Subcutaneous abdominal adipose tissue (tissue), 5 donors: Measurements from ENCODE around the gene PRCC.

Source experiments
- H3K27ac ChIP-seq: one replicate; pipeline ENCODE4 v1.7.0; 2013; ENCODE audit warnings: low read depth, mild to moderate bottlenecking, inconsistent platforms, low read length, moderate library complexity
- H3K27me3 ChIP-seq, 5 donors: one replicate each; pipeline ENCODE4 v1.7.0; 2013; ENCODE audit warnings: low read length in 5 of 5, inconsistent platforms in 1 of 5; ENCODE audit not compliant: control insufficient read depth in 5 of 5, insufficient read depth in 4 of 5
- H3K36me3 ChIP-seq, 5 donors: one replicate each; pipeline ENCODE4 v1.7.0; 2013; ENCODE audit warnings: low read length in 5 of 5; ENCODE audit not compliant: control insufficient read depth in 5 of 5, insufficient read depth in 5 of 5
- H3K4me1 ChIP-seq, 5 donors: one replicate each; pipeline ENCODE4 v1.7.0; 2013; ENCODE audit warnings: low read length in 5 of 5, mild to moderate bottlenecking in 3 of 5, moderate library complexity in 1 of 5; ENCODE audit not compliant: control insufficient read depth in 5 of 5, insufficient read depth in 5 of 5
- H3K4me3 ChIP-seq, 5 donors: one replicate each; pipeline ENCODE4 v1.7.0; 2013; ENCODE audit warnings: low read length in 5 of 5, low read depth in 1 of 5
- H3K9ac ChIP-seq, 5 donors: one replicate each; pipeline ENCODE4 v1.7.0; 2013; ENCODE audit warnings: low read length in 5 of 5, mild to moderate bottlenecking in 4 of 5, moderate library complexity in 3 of 5
- H3K9me3 ChIP-seq, 5 donors: one replicate each; pipeline ENCODE4 v1.7.0; 2013; ENCODE audit warnings: low read length in 5 of 5; ENCODE audit not compliant: control insufficient read depth in 5 of 5
- donor health status: healthy.
- donor health status: healthy.
- donor health status: healthy.
- donor health status: healthy.
- donor health status: healthy.

The PRCC gene

DNA sequence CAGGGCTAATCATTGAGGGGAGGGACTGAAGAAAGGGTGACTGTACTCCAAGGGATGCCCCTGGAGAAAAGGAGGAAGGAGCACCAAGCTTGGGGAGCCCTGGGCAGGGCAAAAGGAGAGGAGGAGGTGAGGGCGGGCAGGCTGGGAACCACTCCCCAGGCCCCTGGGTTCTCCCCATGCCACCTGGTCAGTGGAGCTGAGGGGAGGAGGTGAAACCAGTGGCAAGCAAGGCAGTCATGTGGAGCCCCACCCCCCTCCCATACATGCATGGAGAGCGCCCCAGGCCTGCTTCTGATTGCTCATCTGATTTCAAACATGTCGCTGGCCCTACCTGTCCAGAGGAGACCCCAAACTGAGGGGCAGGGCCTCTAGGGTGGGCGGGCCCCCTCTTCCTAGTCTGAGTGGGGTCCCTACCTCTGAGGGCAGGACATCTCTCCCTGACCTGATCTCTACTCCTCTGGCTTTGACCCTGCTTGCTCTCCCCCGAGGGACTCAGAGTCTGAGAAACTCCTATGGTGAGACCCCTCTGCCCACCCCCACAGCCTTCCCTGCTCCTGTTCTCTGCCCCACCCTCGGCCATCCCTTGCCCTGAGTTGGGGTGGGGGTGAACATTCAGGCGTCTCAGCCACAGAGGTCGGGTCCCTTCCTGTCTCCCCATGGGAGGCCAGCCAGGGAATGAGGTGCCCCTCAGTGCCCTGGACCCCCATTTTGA, 73.0 kb downstream of the PRCC start:
- H3K9ac ChIP-seq = no peak overlapping the region
- H3K9me3 ChIP-seq = no peaks in the 10 kb centered on the region
- H3K36me3 ChIP-seq = no peaks in the 10 kb centered on the region
- H3K4me3 ChIP-seq = no peak overlapping the region
- no peak overlapping the region for H3K27ac ChIP-seq
- H3K4me1 ChIP-seq = peaks cover 0 to 8% (median 5%) of the 10 kb centered on the region in 5 donors
- H3K27me3 ChIP-seq = peaks cover 15 to 60% (median 32%) of the 10 kb centered on the region in 5 donors

DNA sequence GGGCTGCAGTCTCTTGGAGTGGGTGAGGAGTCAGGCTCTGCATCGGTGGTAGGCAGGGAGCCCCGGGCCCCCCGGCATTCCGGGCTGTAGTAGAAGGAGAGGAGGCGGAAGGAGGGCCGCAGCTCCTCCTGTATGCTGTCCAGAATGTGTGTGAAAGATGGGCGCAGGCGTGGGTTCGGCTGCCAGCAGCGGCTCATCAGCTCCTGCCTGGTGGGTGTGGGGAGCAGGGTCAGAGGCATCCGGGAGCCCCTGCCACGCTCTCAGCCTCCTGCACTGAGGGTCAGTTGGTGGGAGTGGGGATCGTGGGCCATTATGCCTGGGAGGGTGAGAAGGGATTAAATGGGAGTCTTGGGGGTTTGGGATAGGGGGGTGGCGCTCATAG, 73.6 kb downstream of the PRCC start:
- H3K4me3 ChIP-seq = no peak overlapping the region

DNA sequence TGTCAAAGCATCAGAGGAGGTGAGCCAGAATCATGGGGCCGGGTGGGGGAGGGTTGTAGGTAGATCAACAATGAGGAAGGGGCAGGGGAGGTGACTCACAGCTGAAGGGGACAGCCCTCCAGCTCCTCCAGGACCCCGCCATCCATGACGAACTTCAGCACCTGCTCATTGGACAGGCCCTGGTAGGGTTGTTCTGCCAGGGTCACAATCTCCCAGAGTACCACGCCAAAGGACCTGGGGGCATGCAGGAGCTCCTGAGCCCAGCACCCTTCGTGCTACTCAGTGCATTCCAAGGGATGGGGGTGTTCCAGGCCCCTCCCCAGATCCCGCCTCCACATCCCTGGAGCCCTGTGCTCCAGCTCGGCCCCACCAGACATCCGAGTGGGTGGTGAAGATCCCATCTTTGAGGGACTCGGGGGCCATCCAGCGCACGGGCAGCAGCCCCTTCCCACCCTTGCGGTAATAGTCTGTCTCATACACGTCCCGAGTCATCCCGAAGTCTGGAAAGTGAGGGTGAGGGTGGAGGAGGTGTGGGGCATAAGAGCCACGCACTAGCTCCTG, 74.0 kb downstream of the PRCC start:
- Histone ChIP-seq H3K4me1 (peaks cover 0 to 8% (median 5%) of the 10 kb centered on the region in 5 donors), H3K36me3 (no peaks in the 10 kb centered on the region), H3K27me3 (peaks cover 15 to 69% (median 41%) of the 10 kb centered on the region in 5 donors), H3K4me3 (no peak overlapping the region), H3K9me3 (no peaks in the 10 kb centered on the region), H3K27ac (no peak overlapping the region), H3K9ac (no peak overlapping the region)

More for the DNA sequence above, 73.6 kb downstream of the PRCC start:
- peaks cover 0 to 8% (median 5%) of the 10 kb centered on the region in 5 donors for H3K4me1 ChIP-seq
- no peak overlapping the region for H3K9ac ChIP-seq
- H3K36me3 ChIP-seq = no peaks in the 10 kb centered on the region
- H3K9me3 ChIP-seq = no peaks in the 10 kb centered on the region
- H3K27ac ChIP-seq = no peak overlapping the region
- H3K27me3 ChIP-seq = peaks cover 15 to 64% (median 37%) of the 10 kb centered on the region in 5 donors

DNA sequence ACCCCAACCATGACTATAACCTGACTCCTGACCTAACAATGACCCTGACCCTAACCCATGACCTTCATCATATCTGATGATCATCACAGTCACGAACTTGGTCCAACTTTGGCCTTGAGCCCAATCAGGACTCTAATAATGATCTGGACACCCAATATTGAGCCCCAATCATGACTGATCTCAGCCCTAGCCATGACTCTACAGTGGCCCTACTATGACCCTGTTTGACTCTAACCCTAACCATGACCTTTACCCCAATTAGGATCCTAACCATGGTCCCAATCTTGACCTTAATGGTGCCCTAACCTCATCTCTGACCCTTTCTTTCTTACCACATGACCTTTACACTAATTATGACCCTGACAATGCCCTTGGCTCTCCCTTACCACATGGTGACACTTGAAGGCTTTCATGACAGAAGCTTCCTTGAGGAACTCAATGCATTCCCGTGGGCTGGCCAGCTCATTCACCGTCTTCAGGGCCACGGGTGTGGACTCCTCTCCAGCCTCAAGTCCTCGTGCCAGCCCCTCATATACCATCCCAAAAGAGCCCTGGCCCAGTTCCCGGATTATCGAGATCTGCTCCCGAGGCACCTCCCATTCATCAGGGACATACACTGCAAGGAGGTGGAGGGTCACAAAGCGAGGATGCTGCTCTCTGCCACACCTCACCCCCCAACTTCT, 75.4 kb downstream of the PRCC start:
- Histone ChIP-seq H3K36me3 (no peaks in the 10 kb centered on the region), H3K9me3 (no peaks in the 10 kb centered on the region), H3K4me1 (peaks cover 0 to 8% (median 5%) of the 10 kb centered on the region in 5 donors), H3K27ac (no peak overlapping the region), H3K4me3 (no peak overlapping the region), H3K27me3 (peaks cover 16 to 67% (median 51%) of the 10 kb centered on the region in 5 donors), H3K9ac (no peak overlapping the region)

DNA sequence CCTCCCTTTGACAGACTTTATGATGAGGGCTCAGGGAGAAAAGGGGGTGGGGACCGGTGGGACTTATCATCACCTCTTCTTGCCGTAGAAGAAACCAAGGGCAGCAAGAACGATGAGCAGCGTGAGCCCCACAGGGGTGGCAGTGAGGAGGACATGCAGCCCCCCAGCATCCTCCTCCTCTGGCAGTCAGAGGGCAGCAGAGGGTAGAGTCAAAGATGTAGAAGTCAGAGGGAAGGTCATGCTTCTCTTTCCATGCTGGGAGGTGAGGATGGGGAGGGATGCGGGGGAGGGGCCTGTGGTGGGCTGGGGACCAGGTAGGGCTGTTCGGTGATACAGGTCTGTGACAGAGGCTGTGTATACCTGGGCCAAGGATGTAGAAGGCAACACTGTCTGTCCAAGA, 76.8 kb downstream of the PRCC start:
- Histone ChIP-seq H3K27ac (no peak overlapping the region), H3K4me1 (peaks cover 0 to 8% (median 5%) of the 10 kb centered on the region in 5 donors), H3K9me3 (no peaks in the 10 kb centered on the region), H3K36me3 (no peaks in the 10 kb centered on the region), H3K9ac (no peak overlapping the region), H3K4me3 (no peak overlapping the region), H3K27me3 (peaks cover 19 to 74% (median 60%) of the 10 kb centered on the region in 5 donors)

DNA sequence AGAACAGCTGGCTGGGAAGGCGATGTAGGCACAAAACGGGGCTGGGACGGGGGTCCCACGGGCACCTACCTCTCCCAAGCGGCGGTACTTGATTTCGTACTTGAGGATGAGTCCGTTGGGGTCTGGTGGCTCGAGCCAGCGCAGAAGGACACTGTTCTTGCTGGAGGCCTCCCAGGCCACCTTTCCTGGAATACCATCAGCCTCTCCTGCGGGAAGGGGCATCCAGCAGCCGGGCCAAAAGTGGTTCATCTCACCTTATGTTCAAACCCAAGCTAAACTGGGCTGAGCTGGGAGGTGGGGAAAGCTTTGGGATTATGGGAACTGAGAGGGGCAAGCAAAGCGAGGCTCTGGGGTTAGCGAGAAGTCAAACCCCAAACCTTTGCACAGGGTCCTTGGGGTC, 77.3 kb downstream of the PRCC start:
- H3K27me3 ChIP-seq = peaks cover 19 to 70% (median 60%) of the 10 kb centered on the region in 5 donors
- no peak overlapping the region for H3K9ac ChIP-seq
- no peaks in the 10 kb centered on the region for H3K36me3 ChIP-seq
- no peak overlapping the region for H3K4me3 ChIP-seq
- peaks cover 0 to 8% (median 5%) of the 10 kb centered on the region in 5 donors for H3K4me1 ChIP-seq
- no peaks in the 10 kb centered on the region for H3K9me3 ChIP-seq
- H3K27ac ChIP-seq = no peak overlapping the region

DNA sequence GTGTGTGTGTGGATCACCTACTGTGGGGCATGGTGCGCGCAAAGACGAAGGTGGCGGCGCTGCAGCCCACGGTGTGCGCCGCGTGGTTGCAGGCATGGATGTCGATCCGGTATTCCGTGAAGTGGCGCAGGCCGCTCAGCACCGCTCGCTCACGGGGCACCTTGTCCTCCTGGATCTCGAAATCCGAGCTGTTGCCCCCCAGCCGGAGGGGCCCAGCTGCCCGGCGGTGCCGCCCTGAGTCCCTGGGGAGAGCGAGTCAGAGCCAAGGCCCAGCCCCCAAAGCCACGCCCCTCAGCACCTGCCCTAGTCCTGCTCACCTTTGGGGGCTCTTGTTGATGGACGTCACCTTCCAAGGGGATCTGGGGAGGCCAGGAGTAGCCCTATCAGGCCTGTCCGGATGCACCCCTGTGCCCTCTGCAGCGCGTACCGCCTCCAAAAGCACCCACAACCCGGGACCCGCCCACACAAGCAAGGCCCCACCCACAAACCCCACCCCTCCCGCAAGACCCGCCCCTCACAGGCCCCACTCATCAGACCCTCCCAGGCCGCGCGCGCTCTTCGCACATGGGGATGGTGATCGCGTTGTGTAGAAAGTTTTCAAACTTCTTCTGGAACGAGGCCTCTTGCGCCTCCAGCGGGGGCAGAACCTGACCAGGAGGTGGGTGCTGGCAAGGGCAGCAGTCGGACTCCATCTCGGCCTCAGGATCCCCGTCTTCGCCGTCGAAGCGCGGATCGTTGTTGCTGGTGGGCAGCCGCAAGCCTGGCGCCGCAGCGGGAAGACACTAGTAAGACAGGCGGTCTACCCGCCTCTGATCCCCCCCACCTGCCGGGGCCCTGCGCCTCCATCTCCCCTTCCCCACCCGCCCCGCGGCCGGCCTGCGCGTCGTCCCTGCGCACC, 78.0 kb downstream of the PRCC start:
- Histone ChIP-seq H3K4me3 (no peak overlapping the region), H3K27me3 (peaks cover 19 to 64% (median 58%) of the 10 kb centered on the region in 5 donors), H3K9ac (no peak overlapping the region), H3K4me1 (peaks cover 0 to 8% (median 5%) of the 10 kb centered on the region in 5 donors), H3K27ac (no peak overlapping the region), H3K9me3 (no peaks in the 10 kb centered on the region), H3K36me3 (no peaks in the 10 kb centered on the region)

DNA sequence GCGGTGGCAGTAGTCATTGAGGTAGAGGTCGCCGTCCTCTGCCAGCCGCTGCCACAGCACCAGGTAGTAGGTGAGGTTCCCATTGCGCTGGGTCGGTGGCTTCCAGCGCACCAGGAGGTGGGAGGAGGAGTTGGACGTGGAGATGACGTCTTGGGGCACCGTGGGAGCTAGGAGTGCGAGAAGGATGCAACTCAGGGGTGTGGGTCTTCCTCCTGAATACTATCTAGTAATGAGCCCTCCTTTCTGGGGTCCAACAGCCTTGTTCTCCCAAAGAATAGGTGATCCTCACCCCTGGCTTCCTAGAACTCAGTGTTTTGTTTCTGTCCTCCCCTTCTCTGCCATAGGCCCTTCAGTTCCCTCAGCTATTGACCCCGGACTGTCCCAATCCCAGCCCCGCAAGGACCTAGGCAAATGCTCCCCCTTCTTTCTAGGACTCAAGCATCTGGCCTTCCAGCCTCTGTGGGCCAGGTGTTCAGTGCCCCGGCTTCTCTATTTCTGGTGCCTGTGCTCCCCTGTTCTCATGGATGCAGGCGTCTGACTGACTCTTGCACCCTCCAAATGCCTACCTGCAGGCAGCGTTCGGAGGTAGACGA, 78.7 kb downstream of the PRCC start:
- Histone ChIP-seq H3K9ac (no peak overlapping the region), H3K27ac (no peak overlapping the region), H3K27me3 (peaks cover 19 to 58% (median 50%) of the 10 kb centered on the region in 5 donors), H3K4me1 (peaks cover 1 to 8% (median 5%) of the 10 kb centered on the region in 5 donors), H3K9me3 (no peaks in the 10 kb centered on the region), H3K36me3 (no peaks in the 10 kb centered on the region), H3K4me3 (no peak overlapping the region)

DNA sequence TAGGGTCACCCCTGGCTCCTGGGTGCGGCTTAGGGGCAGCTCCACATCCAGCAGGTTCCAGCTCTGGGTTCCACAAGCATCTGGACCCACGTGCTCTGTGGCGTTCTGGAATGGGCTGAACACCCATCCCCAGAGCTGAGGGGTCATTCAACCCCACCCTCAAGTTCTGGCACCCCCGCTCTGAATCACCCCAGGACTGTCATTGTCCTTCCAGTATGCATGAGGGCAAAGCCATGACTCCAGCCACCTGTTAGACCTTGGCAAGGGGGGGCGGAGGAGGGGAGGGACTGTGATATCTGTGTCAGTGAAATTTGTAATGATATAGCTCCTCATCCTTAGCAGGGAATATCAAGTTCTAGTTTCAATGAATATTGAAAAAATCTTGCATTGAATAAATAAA, 79.3 kb downstream of the PRCC start:
- Histone ChIP-seq H3K4me3 (no peak overlapping the region), H3K36me3 (no peaks in the 10 kb centered on the region), H3K27ac (no peak overlapping the region), H3K9ac (no peak overlapping the region), H3K27me3 (peaks cover 19 to 53% (median 50%) of the 10 kb centered on the region in 5 donors), H3K9me3 (no peaks in the 10 kb centered on the region), H3K4me1 (peaks cover 1 to 8% (median 5%) of the 10 kb centered on the region in 5 donors)
